Measurements from ENCODE around the gene INTS6.

DNA sequence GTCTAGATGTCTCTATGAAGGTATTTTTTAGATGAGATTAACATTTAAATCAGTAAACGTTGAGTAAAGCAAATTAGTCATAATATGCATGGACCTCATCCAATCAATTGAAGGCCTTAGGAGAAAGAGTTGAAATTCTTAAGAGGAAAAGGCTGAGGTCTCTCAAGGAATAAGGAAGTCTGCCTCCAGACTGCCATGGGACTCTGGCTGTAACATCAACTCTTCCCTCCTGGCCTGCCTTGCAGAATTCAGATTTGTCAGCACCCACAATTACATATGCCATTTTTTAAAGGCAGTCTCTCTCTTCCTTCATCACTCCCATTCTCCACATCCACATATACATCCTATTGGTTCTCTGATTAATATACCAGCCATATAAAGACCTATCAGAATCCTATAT is 28.8 kb upstream of the INTS6 start:
- TF ChIP-seq CTCF (optimal IDR thresholded peaks at IDR 0.05 in 1 of 3, IDR thresholded peaks at IDR 0.05 in 1 of 3, conservative IDR thresholded peaks at IDR 0.05 in 1 of 3; ENCODE audit: extremely low read depth in 1 of 3, insufficient read depth in 2 of 3, low read length in 3 of 3): no peak
- no peak for TF ChIP-seq EZH2 (IDR thresholded peaks at IDR 0.05; ENCODE audit: low read length)

Data from keratinocyte (primary cell).